Nephron progenitor cell (in vitro differentiated cells): Measurements from ENCODE around the gene SPON1.

Experiments
- DNase-seq: peaks from one replicate; pipeline ENCODE4 v3.0.0; 2021
- H3K27ac Mint-ChIP-seq: 2 replicates; pipeline ENCODE4 v1.8.0; 2021; ENCODE audit warnings: mild to moderate bottlenecking, moderate library complexity, mixed read lengths
- H3K27me3 Mint-ChIP-seq: 2 replicates; pipeline ENCODE4 v1.8.0; 2021; ENCODE audit warnings: mild to moderate bottlenecking, low read depth, mixed read lengths; ENCODE audit not compliant: poor library complexity
- H3K36me3 Mint-ChIP-seq: 2 replicates; pipeline ENCODE4 v1.8.0; 2021; ENCODE audit warnings: low read depth, mixed read lengths
- H3K4me1 Mint-ChIP-seq: 2 replicates; pipeline ENCODE4 v1.8.0; 2021; ENCODE audit warnings: mixed read lengths
- H3K4me3 Mint-ChIP-seq: 2 replicates; pipeline ENCODE4 v1.8.0; 2021; ENCODE audit warnings: mild to moderate bottlenecking, moderate library complexity, mixed read lengths
- H3K9me3 Mint-ChIP-seq: 2 replicates; pipeline ENCODE4 v1.8.0; 2021; ENCODE audit warnings: mild to moderate bottlenecking, moderate library complexity, mixed read lengths
- TF ChIP-seq, protein P1 (sequence below): fragments of 200-600 bp; sonication (generic); IDR thresholded peaks from 2 replicates; pipeline ENCODE4 v1.5.0; 2021; ENCODE audit warnings: antibody characterized with exemption

SPON1 gene

DNA sequence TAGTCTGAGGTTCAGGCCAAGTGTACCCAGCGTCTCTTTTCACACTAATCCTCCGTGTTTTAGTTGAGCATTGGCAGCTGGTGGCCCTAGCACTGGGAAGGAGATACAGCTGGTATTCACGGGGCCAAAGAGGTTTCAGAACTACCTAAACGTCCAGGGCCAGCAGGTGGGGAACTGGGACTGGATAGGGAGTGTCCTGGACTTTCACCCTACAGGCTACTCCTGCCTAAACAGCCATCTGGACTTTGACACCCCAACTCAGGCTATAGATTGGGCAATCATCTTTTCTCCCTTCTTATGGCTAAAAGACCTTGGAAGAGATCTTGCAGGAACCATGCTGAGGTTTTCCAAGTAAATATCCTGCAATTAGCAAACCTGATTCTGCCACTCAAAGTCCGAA lies 2.8 kb downstream of the SPON1 start:
- no peaks in the 10 kb centered on the region for H3K36me3 Mint-ChIP-seq
- DNase-seq: no peak
- peaks cover 63% of the 10 kb centered on the region for H3K4me1 Mint-ChIP-seq
- peak overlapping the region; percentile 89 for H3K4me3 Mint-ChIP-seq
- no peaks in the 10 kb centered on the region for H3K9me3 Mint-ChIP-seq
- no peak overlapping the region for H3K27ac Mint-ChIP-seq
- H3K27me3 Mint-ChIP-seq: peaks cover 50% of the 10 kb centered on the region
- TF ChIP-seq, protein P1, sequence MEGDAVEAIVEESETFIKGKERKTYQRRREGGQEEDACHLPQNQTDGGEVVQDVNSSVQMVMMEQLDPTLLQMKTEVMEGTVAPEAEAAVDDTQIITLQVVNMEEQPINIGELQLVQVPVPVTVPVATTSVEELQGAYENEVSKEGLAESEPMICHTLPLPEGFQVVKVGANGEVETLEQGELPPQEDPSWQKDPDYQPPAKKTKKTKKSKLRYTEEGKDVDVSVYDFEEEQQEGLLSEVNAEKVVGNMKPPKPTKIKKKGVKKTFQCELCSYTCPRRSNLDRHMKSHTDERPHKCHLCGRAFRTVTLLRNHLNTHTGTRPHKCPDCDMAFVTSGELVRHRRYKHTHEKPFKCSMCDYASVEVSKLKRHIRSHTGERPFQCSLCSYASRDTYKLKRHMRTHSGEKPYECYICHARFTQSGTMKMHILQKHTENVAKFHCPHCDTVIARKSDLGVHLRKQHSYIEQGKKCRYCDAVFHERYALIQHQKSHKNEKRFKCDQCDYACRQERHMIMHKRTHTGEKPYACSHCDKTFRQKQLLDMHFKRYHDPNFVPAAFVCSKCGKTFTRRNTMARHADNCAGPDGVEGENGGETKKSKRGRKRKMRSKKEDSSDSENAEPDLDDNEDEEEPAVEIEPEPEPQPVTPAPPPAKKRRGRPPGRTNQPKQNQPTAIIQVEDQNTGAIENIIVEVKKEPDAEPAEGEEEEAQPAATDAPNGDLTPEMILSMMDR: no peak

DNA sequence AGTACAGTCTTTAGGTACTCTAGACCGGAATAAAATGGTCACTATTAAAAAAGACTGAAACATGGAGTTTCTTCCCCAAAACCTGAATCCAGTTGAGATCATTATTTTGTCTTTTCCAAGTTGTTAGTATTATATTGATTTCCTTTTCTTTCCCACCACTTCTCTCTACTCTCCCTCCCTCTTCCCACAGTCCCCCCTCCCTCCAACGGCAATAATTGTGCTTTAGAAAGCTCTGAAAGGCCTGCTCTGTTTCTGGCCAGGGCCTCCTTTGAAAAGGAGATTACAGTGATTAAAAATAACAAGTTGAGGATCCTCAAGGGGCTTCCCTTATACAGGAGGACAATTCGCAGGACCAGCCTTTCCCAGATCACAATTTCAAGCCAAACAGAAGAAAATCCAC lies 3.5 kb downstream of the SPON1 start:
- H3K27ac Mint-ChIP-seq: no peak overlapping the region

DNA sequence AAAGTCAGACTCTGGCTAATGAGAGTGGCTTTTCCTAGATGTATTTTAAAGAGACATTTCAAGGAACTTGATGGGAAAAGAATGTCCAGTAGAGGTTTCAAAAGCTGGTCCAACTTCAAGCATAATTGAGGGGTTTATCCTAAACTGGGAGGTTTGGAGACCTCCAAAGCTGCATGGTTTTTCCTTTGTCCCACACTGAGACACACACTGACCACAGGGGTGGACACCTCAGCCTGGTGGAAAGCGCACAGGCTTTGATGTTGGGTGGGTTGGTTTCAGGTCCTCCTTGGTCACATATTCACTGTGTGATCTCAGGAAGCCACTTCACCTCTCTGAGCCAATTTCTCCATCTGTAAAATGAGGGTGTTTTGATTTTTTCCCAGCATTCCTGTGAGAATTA lies 4.0 kb downstream of the SPON1 start:
- Mint-ChIP-seq H3K36me3 (no peaks in the 10 kb centered on the region), H3K27me3 (peaks cover 42% of the 10 kb centered on the region), H3K27ac (no peak overlapping the region), H3K9me3 (no peaks in the 10 kb centered on the region), H3K4me1 (peaks cover 63% of the 10 kb centered on the region), H3K4me3 (peak overlapping the region; percentile 89)
- DNase-seq: no peak
- TF ChIP-seq, protein P1: no peak

More for the DNA sequence above, 3.5 kb downstream of the SPON1 start:
- H3K4me1 Mint-ChIP-seq: peaks cover 66% of the 10 kb centered on the region
- DNase-seq: no peak
- H3K9me3 Mint-ChIP-seq: no peaks in the 10 kb centered on the region
- H3K36me3 Mint-ChIP-seq: no peaks in the 10 kb centered on the region
- H3K4me3 Mint-ChIP-seq: peak overlapping the region; percentile 89
- TF ChIP-seq, protein P1: no peak
- peaks cover 47% of the 10 kb centered on the region for H3K27me3 Mint-ChIP-seq

DNA sequence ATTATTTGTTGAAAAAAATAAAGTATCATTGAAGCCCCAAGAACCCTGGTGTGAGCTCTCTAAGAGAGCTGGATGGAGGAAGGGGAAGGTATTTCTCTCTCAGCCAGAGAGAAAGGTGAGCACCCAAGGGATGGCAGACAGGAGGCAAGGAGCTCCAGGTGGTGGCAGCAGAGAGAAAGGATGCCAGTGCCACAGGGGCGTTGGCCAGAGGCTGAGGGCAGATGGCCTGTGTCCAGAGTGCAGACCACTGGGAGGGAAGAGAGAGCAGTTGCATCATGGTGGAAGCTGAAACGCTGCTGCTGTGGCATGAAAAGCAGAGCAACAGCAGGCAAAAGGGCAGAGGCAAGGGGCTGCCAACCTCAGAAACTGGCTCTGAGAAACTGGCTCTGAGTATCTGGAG lies 8.5 kb downstream of the SPON1 start:
- DNase-seq: no peak
- peaks cover 43% of the 10 kb centered on the region for H3K4me1 Mint-ChIP-seq
- H3K4me3 Mint-ChIP-seq: no peak overlapping the region
- H3K27ac Mint-ChIP-seq: no peak overlapping the region
- no peaks in the 10 kb centered on the region for H3K9me3 Mint-ChIP-seq
- H3K27me3 Mint-ChIP-seq: peaks cover 7% of the 10 kb centered on the region
- H3K36me3 Mint-ChIP-seq: peaks cover 14% of the 10 kb centered on the region
- TF ChIP-seq, protein P1: peak; percentile 20

DNA sequence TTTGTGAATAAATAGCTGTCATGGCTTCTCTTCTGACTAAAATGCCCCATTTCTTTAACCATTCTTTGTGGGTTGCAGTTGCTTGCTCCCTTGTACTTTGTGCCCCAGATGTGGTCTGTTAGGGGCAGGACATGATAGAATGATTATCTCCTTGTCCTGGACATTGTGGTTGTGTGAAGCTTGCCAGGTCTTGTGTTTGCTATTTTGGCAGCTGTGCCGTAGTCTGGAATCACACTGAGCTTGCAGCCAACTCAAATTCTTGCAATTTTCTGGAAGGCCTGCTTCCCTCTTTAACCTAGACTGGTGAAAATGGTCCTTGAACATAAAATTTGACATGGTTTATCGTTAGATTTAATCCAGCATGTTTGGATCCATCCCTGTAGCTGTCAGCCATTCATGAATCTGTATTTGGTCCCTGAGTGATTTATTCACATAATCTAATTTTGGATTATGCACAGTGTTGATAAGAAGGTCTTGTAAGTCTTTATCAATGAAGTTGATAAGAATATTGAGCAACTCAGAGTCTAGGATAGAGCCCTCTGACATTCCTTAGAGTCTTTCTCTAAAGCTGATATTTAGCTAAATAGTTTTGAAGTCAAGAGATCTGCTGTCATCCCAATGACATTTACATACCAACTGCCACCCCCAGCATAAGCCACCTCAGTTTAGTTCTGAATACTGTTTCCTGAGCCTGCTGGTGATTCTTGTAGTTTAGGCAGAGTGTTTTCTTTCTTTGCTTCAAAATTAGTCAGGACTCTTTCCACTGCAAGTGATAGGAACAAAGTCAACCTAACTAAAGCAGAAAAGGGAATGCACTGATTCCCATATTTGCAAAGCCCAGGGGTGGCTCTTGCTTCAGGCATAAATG lies 9.8 kb downstream of the SPON1 start:
- TF ChIP-seq, protein P1: no peak
- Mint-ChIP-seq H3K27me3 (no peaks in the 10 kb centered on the region), H3K4me1 (peaks cover 30% of the 10 kb centered on the region), H3K36me3 (peaks cover 14% of the 10 kb centered on the region), H3K27ac (no peak overlapping the region), H3K9me3 (no peaks in the 10 kb centered on the region), H3K4me3 (no peak overlapping the region)
- DNase-seq: no peak

DNA sequence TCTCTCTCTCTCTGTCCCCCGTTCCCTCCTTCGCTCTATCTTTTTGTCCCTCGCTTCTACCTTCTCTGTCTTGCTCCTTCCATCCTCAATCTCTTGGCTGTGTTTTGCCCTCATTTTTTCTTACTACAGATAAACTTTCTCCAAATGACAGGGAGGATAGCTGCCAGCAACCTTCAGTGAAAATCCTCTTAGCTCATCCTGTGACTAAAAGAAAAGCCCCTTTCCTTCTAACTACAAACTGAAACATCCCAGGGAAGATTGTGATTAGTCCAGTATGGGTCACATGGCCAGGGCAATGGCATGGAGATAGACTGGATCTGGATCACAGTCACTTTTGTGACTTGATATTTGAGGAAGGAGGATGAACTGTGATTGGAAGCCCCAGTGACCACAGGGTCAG lies 10.4 kb downstream of the SPON1 start:
- H3K27me3 Mint-ChIP-seq: no peaks in the 10 kb centered on the region
- no peak overlapping the region for H3K4me3 Mint-ChIP-seq
- DNase-seq: no peak
- peaks cover 24% of the 10 kb centered on the region for H3K4me1 Mint-ChIP-seq
- H3K36me3 Mint-ChIP-seq: peaks cover 14% of the 10 kb centered on the region
- no peaks in the 10 kb centered on the region for H3K9me3 Mint-ChIP-seq
- peak overlapping the region; percentile 58 for H3K27ac Mint-ChIP-seq
- TF ChIP-seq, protein P1: no peak
